ENCODE data around the gene OSTM1. TPM values are rescaled to one million over a fixed set of nuclear protein-coding genes. Genes with fewer than 3 reads are reported as not detected.

The OSTM1 gene
- total and polyA plus RNA-seq, 2 of the 13 experiments (the other 11 are each of a cell fraction or from before 2014, with no cell fraction given), result 8.7 to 20.5 TPM

DNA sequence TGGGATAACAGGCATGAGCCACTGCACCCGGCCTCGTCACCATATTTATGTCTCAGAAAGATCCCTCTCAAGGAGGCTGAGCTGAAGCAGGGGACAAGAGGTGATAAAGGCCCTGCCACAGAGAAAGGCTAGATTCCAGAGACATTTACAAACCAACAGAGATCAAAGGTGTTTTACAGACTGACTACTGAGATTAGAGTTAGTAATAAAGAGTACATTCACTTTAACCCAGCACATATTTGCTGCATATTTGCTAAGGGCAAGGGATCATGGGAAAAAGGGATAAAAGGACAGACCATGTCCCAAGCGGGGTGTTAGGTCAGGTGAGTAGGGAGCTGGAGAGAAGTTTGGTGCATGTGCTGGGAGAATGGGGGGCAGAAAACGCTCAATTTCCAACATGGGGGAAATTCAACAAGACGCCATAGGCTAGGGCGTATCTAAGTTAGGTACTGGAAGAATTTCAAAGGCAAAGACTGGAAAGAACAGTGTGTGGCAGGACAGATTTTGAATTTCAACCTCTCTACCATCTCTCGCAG lies 72.8 kb downstream of the OSTM1 start (continued):
- TF ChIP-seq, protein P1, sequence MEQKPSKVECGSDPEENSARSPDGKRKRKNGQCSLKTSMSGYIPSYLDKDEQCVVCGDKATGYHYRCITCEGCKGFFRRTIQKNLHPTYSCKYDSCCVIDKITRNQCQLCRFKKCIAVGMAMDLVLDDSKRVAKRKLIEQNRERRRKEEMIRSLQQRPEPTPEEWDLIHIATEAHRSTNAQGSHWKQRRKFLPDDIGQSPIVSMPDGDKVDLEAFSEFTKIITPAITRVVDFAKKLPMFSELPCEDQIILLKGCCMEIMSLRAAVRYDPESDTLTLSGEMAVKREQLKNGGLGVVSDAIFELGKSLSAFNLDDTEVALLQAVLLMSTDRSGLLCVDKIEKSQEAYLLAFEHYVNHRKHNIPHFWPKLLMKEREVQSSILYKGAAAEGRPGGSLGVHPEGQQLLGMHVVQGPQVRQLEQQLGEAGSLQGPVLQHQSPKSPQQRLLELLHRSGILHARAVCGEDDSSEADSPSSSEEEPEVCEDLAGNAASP (CRISPR knock-in tag; IDR thresholded peaks at IDR 0.05; ENCODE audit: borderline replicate concordance), result peak; percentile 72; the same call in 1 of the 2 replicates
- TF ChIP-seq ZNF543 (CRISPR knock-in tag; IDR thresholded peaks at IDR 0.05) (0 out of 2 replicates have a peak, but pooled peaks have one; percentile 57), HDAC2 (CRISPR knock-in tag; IDR thresholded peaks at IDR 0.05) (peak; percentile 41), RNF2 (conservative IDR thresholded peaks at IDR 0.05; ENCODE audit: low read depth) (0 out of 2 replicates have a peak, but pooled peaks have one; percentile 43), HNF4G (IDR thresholded peaks at IDR 0.05; ENCODE audit: borderline replicate concordance, low read depth, low read length) (peak; percentile 40; the same call in 1 of the 2 replicates), HNF4G (CRISPR knock-in tag; IDR thresholded peaks at IDR 0.05; ENCODE audit: borderline replicate concordance, low read depth) (no peak), KDM4B (CRISPR knock-in tag; IDR thresholded peaks at IDR 0.05) (no peak; the same call in 1 of the 2 replicates), NKX3-1 (CRISPR knock-in tag; IDR thresholded peaks at IDR 0.05) (no peak), DMAP1 (CRISPR knock-in tag; IDR thresholded peaks at IDR 0.05) (peak; percentile 44; the same call in 1 of the 2 replicates), PHF21A (CRISPR knock-in tag; IDR thresholded peaks at IDR 0.05) (peak; percentile 93), TBX2 (CRISPR knock-in tag; IDR thresholded peaks at IDR 0.05; ENCODE audit: borderline replicate concordance) (peak; percentile 86), SOX6 (IDR thresholded peaks at IDR 0.05) (no peak), SOX6 (CRISPR knock-in tag; IDR thresholded peaks at IDR 0.05) (peak; percentile 54; the same call in 1 of the 2 replicates)
- TF ChIP-seq, protein P2, sequence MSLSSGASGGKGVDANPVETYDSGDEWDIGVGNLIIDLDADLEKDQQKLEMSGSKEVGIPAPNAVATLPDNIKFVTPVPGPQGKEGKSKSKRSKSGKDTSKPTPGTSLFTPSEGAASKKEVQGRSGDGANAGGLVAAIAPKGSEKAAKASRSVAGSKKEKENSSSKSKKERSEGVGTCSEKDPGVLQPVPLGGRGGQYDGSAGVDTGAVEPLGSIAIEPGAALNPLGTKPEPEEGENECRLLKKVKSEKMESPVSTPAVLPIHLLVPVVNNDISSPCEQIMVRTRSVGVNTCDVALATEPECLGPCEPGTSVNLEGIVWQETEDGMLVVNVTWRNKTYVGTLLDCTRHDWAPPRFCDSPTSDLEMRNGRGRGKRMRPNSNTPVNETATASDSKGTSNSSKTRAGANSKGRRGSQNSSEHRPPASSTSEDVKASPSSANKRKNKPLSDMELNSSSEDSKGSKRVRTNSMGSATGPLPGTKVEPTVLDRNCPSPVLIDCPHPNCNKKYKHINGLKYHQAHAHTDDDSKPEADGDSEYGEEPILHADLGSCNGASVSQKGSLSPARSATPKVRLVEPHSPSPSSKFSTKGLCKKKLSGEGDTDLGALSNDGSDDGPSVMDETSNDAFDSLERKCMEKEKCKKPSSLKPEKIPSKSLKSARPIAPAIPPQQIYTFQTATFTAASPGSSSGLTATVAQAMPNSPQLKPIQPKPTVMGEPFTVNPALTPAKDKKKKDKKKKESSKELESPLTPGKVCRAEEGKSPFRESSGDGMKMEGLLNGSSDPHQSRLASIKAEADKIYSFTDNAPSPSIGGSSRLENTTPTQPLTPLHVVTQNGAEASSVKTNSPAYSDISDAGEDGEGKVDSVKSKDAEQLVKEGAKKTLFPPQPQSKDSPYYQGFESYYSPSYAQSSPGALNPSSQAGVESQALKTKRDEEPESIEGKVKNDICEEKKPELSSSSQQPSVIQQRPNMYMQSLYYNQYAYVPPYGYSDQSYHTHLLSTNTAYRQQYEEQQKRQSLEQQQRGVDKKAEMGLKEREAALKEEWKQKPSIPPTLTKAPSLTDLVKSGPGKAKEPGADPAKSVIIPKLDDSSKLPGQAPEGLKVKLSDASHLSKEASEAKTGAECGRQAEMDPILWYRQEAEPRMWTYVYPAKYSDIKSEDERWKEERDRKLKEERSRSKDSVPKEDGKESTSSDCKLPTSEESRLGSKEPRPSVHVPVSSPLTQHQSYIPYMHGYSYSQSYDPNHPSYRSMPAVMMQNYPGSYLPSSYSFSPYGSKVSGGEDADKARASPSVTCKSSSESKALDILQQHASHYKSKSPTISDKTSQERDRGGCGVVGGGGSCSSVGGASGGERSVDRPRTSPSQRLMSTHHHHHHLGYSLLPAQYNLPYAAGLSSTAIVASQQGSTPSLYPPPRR (CRISPR knock-in tag; IDR thresholded peaks at IDR 0.05; ENCODE audit: borderline replicate concordance), result peak; percentile 51; the same call in 1 of the 2 replicates
- TF ChIP-seq, protein P3, sequence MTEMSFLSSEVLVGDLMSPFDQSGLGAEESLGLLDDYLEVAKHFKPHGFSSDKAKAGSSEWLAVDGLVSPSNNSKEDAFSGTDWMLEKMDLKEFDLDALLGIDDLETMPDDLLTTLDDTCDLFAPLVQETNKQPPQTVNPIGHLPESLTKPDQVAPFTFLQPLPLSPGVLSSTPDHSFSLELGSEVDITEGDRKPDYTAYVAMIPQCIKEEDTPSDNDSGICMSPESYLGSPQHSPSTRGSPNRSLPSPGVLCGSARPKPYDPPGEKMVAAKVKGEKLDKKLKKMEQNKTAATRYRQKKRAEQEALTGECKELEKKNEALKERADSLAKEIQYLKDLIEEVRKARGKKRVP (CRISPR knock-in tag; IDR thresholded peaks at IDR 0.05), result 0 out of 4 replicates have a peak, but pooled peaks of 1 of the 2 experiments have one; percentile 16
- TF ChIP-seq, protein P4, sequence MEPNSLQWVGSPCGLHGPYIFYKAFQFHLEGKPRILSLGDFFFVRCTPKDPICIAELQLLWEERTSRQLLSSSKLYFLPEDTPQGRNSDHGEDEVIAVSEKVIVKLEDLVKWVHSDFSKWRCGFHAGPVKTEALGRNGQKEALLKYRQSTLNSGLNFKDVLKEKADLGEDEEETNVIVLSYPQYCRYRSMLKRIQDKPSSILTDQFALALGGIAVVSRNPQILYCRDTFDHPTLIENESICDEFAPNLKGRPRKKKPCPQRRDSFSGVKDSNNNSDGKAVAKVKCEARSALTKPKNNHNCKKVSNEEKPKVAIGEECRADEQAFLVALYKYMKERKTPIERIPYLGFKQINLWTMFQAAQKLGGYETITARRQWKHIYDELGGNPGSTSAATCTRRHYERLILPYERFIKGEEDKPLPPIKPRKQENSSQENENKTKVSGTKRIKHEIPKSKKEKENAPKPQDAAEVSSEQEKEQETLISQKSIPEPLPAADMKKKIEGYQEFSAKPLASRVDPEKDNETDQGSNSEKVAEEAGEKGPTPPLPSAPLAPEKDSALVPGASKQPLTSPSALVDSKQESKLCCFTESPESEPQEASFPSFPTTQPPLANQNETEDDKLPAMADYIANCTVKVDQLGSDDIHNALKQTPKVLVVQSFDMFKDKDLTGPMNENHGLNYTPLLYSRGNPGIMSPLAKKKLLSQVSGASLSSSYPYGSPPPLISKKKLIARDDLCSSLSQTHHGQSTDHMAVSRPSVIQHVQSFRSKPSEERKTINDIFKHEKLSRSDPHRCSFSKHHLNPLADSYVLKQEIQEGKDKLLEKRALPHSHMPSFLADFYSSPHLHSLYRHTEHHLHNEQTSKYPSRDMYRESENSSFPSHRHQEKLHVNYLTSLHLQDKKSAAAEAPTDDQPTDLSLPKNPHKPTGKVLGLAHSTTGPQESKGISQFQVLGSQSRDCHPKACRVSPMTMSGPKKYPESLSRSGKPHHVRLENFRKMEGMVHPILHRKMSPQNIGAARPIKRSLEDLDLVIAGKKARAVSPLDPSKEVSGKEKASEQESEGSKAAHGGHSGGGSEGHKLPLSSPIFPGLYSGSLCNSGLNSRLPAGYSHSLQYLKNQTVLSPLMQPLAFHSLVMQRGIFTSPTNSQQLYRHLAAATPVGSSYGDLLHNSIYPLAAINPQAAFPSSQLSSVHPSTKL (CRISPR knock-in tag; IDR thresholded peaks at IDR 0.05), result peak; percentile 72
